Cardiac fibroblast (primary cell): ENCODE measurements around the gene C13orf42.

Source experiments
- DNase-seq, 2 donors: peaks; one replicate each; pipeline versions ENCODE4 v3.0.0 to v3.0.0-alpha.2; 2010; ENCODE audit warnings: low read depth in 2 of 2
- H3K4me3 ChIP-seq, 2 donors: replicated peaks in 1 of 2; 1 replicate in 1 of 2; 2 replicates in 1 of 2; pipeline ENCODE4 v1.5.1; 2011; ENCODE audit warnings: low read depth in 2 of 2, low read length in 2 of 2, mild to moderate bottlenecking in 2 of 2, moderate library complexity in 1 of 2
- TF ChIP-seq, protein P1 (sequence below): IDR thresholded peaks from one replicate; pipeline ENCODE4 v1.5.1; 2011; ENCODE audit warnings: low read depth, mild to moderate bottlenecking, low read length, inconsistent platforms

C13orf42 gene

DNA sequence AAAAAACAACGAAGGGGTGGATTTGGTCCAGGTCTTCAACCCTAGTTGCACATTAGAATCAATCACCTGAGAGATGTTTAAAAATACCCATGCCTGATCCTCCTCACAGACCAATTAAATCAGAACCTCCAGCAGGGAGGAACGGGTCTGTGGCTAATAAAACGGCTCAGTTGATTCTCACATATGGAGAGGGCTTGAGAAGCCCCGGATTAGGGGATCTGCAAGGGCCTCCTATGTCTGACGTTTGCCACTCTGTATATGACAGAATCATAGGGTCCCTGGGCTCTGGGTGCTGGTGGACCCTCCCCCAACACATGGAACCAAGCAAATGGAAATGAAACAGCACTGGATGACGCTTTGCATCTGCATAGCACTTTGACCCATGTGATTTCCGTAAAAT, 36.7 kb upstream of the C13orf42 start:
- no peak overlapping the region for H3K4me3 ChIP-seq
- DNase-seq, result no peak
- TF ChIP-seq, protein P1, sequence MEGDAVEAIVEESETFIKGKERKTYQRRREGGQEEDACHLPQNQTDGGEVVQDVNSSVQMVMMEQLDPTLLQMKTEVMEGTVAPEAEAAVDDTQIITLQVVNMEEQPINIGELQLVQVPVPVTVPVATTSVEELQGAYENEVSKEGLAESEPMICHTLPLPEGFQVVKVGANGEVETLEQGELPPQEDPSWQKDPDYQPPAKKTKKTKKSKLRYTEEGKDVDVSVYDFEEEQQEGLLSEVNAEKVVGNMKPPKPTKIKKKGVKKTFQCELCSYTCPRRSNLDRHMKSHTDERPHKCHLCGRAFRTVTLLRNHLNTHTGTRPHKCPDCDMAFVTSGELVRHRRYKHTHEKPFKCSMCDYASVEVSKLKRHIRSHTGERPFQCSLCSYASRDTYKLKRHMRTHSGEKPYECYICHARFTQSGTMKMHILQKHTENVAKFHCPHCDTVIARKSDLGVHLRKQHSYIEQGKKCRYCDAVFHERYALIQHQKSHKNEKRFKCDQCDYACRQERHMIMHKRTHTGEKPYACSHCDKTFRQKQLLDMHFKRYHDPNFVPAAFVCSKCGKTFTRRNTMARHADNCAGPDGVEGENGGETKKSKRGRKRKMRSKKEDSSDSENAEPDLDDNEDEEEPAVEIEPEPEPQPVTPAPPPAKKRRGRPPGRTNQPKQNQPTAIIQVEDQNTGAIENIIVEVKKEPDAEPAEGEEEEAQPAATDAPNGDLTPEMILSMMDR, result no peak

DNA sequence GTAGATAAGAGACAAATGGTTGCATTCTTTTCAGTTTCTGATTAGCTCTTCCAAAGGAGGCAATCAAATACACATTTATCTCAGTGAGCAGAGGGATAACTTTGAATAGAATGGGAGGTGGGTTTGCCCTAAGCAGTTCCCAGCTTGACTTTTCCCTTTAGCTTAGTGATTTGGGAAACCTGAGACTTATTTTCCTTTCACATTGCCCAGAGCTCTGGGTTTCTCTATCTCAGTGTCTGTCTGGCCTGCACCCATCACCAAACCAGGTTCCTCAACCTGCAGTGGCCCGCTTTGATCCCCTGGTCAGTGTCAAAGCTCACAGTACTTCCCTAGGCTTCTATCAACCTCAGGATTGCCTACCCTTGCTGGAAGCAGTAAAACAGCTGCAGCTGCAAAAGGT, 35.6 kb upstream of the C13orf42 start:
- no peak overlapping the region for H3K4me3 ChIP-seq
- DNase-seq, result no peak
- TF ChIP-seq, protein P1, result no peak

DNA sequence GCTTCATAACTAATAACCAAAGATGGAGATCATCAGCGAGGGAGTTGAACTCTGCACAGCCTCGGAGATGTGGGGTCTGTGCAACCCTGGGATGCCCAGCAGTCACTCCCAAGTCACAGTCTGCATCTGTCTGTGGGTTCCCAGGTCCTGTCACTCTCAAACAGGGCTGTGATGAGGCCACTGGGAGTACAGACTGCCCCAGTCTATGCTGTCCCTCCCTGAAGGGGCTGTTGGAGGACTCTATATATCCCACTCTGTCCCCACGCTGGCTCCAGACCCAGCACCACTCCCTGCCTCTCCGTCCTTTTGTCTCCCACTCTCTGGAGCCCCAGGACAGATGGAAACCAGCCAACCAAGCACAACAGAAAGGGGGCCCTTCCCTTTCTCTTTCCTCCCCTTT, 26.2 kb upstream of the C13orf42 start:
- DNase-seq, result no peak
- no peak overlapping the region for H3K4me3 ChIP-seq
- TF ChIP-seq, protein P1, result no peak

DNA sequence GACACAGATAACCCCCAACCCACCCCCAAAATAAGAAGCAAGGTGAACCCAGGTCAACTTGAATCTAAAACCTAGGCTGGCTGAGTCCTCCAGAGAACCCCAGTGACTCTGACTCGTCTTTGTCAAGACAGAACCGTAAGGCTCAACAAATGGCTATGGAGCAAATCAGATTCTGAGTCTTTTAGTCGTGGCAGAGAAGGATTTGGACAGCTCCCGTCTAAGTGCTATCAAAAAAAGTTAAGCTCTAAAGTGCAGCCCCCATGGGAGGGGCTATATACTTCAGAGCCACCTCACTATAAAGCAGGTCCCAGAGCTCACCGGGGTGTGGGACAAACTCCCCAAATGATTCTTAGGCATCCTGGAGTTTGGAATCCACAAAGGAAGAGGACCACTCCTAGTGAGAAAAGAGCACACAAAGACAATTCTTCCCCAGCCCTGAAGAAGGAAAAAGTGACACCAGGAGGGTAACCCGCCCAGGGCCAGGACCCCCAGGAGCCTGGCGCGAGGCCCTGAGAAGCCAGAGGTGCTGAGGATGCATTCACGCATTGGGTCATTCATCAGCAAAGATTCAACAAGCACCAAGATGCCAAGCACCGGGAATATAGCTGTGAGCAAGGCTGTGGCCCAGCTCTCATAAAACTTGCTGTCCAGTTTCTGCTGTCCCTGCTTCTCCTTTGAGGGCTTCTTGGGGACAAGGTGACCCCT, 25.4 kb upstream of the C13orf42 start:
- no peak for DNase-seq
- no peak overlapping the region for H3K4me3 ChIP-seq
- TF ChIP-seq, protein P1, result no peak

DNA sequence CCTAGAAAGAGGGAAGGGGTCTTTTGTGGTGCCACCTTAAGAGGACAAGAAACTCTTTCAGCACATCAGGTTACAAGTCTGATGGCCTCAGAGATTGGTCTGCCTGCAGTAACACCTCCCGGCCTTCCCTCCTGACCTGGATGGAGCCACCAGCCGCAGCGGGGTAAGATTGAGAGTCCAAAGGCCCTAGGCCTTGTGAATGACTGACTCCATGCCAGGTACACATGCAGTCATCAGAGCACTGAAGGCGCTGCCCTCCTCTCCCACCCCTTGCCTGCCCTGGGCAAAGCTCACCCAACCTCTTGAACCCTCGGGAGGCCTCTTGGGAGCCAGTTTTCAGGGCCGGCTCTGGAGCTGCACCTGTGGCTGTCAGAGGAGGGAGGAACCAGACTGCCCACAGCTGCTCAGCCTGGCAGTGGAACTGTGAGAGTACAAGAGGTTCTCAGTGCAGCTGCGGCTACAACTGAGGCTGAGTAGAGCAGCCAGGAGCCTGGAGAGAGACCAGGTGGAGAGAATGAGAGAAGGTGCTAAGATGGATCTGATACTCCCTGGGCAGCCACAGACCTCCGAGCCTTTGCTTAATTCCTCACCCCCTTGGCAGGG, 23.8 kb upstream of the C13orf42 start:
- no peak overlapping the region for H3K4me3 ChIP-seq
- TF ChIP-seq, protein P1, result no peak
- DNase-seq, result no peak

DNA sequence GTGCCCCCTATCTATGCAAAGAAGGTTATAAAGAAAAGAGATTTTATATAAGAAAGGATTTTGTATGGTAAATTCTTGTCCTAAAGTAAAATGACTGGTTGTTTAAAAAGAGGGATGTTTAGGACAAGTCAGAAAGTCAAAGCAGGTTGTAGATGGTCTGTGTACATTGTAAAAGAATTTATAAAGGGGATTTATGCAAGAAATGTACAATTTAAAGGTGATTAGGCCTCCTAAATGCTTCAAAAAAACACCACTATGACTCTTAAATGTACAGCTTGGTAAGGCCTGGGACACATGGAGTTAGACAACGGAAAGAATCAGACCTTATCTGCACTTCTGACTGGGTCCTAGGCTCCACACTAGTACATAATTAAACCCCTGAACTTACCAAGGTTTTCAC, 19.3 kb upstream of the C13orf42 start:
- TF ChIP-seq, protein P1, result no peak
- H3K4me3 ChIP-seq, result no peak overlapping the region
- no peak for DNase-seq
